DOHH2 (cell line): ENCODE data around the gene ADRA1B.

ENCODE experiments used
- H3F3A ChIP-seq: fragments of 200-600 bp; sonication (generic), shearing (Covaris generic); 2 replicates; pipeline ENCODE4 v1.6.0; 2016; ENCODE audit warnings: antibody characterized with exemption, mild to moderate bottlenecking; ENCODE audit not compliant: control insufficient read depth, insufficient read depth
- H3K27ac ChIP-seq: fragments of 200-600 bp; sonication (generic); 2 replicates; pipeline ENCODE4 v1.5.1; 2014; ENCODE audit warnings: low read depth, mild to moderate bottlenecking, low read length, moderate library complexity
- H3K27me3 ChIP-seq: fragments of 200-600 bp; sonication (generic); 2 replicates; pipeline ENCODE4 v1.6.1; 2014; ENCODE audit warnings: mild to moderate bottlenecking, low read length, mixed read lengths; ENCODE audit not compliant: control insufficient read depth
- H3K36me3 ChIP-seq: fragments of 200-600 bp; sonication (generic); 2 replicates; pipeline ENCODE4 v1.6.1; 2014; ENCODE audit warnings: mild to moderate bottlenecking, low read length, moderate library complexity, mixed read lengths; ENCODE audit not compliant: control insufficient read depth
- H3K4me1 ChIP-seq: fragments of 200-600 bp; sonication (generic); 2 replicates; pipeline ENCODE4 v1.6.1; 2014; ENCODE audit warnings: mild to moderate bottlenecking, low read length, mixed read lengths; ENCODE audit not compliant: control insufficient read depth
- H3K4me2 ChIP-seq: fragments of 200-600 bp; sonication (generic); 2 replicates; pipeline ENCODE4 v1.6.0; 2014; ENCODE audit warnings: mild to moderate bottlenecking, low read length, moderate library complexity
- H3K4me3 ChIP-seq: fragments of 200-600 bp; sonication (generic); 2 replicates; pipeline ENCODE4 v1.5.1; 2014; ENCODE audit warnings: mild to moderate bottlenecking, low read length, mixed read lengths
- H3K79me2 ChIP-seq: fragments of 200-600 bp; sonication (generic); 2 replicates; pipeline ENCODE4 v1.6.1; 2014; ENCODE audit warnings: mild to moderate bottlenecking, low read length, mixed read lengths; ENCODE audit not compliant: control insufficient read depth
- H3K9me2 ChIP-seq: fragments of 200-600 bp; sonication (generic); replicated peaks from 2 replicates; pipeline ENCODE4 v1.6.1; 2014; ENCODE audit warnings: mild to moderate bottlenecking, low read length, mixed read lengths; ENCODE audit not compliant: control insufficient read depth
- H3K9me3 ChIP-seq: fragments of 200-600 bp; sonication (generic); 2 replicates; pipeline ENCODE4 v1.6.1; 2014; ENCODE audit warnings: antibody characterized with exemption, low read length, mixed read lengths; ENCODE audit not compliant: control insufficient read depth, insufficient read depth
- H4K20me1 ChIP-seq: fragments of 200-600 bp; sonication (generic); 2 replicates; pipeline ENCODE4 v1.6.0; 2014; ENCODE audit warnings: low read depth, mild to moderate bottlenecking, antibody characterized with exemption, low read length, moderate library complexity; ENCODE audit not compliant: control insufficient read depth, insufficient read depth
- EZH2phosphoT487 ChIP-seq: fragments of 200-600 bp; sonication (generic); IDR thresholded peaks from 2 replicates; pipeline ENCODE4 v1.6.1; 2017; ENCODE audit warnings: borderline replicate concordance, mild to moderate bottlenecking, antibody characterized with exemption, low read length, moderate library complexity, mixed read lengths
- TF ChIP-seq, protein P1 (sequence below): fragments of 200-600 bp; sonication (generic); IDR thresholded peaks from one replicate; pipeline ENCODE4 v1.5.1; 2014; ENCODE audit warnings: antibody characterized with exemption, mild to moderate bottlenecking, low read depth, low read length; ENCODE audit not compliant: poor library complexity, severe bottlenecking

The ADRA1B gene

DNA sequence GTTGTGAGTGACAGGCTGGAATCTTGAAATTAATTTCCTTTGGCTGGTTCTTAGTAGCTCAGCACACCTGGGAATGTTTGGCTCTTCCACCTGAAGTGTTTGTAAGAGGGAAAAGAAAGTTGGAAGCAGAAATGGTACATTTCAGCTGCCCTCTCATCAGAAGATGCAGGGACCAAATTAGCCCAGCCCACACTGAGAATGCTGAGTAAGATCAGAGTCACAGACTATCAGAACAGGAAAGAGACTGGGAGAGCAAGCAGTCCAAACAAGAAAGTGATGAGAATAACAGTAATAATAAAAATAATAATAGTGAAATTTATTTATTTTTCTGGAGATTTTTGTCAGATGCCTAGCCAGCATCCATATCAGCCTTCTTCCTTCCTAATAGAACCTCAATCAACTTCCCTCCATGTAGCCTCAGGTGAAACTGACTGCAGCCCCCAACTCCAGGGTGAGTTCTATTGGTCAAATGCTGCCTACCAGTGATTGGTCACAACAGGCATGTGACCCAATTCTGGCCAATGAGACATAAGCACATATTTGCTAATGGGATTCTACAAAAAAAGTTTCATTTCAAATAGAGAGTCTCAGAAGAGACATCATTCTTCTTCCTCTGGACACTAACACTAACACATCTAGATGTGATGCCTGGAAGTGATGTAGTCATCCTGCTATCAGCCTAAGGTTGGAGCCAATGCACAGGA, 31.2 kb upstream of the ADRA1B start:
- H3K27me3 ChIP-seq = 0 out of 2 replicates have a peak, but pooled peaks cover 3% of the 10 kb centered on the region
- no peaks in the 10 kb centered on the region for H3K9me3 ChIP-seq
- H3K4me1 ChIP-seq = no peaks in the 10 kb centered on the region
- H3K27ac ChIP-seq = no peak overlapping the region
- H3K4me2 ChIP-seq = no peak overlapping the region
- no peaks in the 10 kb centered on the region for H3F3A ChIP-seq
- no peak overlapping the region for H3K4me3 ChIP-seq
- H4K20me1 ChIP-seq = no peaks in the 10 kb centered on the region
- no peaks in the 10 kb centered on the region for H3K36me3 ChIP-seq
- TF ChIP-seq, protein P1, sequence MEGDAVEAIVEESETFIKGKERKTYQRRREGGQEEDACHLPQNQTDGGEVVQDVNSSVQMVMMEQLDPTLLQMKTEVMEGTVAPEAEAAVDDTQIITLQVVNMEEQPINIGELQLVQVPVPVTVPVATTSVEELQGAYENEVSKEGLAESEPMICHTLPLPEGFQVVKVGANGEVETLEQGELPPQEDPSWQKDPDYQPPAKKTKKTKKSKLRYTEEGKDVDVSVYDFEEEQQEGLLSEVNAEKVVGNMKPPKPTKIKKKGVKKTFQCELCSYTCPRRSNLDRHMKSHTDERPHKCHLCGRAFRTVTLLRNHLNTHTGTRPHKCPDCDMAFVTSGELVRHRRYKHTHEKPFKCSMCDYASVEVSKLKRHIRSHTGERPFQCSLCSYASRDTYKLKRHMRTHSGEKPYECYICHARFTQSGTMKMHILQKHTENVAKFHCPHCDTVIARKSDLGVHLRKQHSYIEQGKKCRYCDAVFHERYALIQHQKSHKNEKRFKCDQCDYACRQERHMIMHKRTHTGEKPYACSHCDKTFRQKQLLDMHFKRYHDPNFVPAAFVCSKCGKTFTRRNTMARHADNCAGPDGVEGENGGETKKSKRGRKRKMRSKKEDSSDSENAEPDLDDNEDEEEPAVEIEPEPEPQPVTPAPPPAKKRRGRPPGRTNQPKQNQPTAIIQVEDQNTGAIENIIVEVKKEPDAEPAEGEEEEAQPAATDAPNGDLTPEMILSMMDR = no peak
- TF ChIP-seq EZH2phosphoT487 = no peak
- no peaks in the 10 kb centered on the region for H3K9me2 ChIP-seq
- no peaks in the 10 kb centered on the region for H3K79me2 ChIP-seq

DNA sequence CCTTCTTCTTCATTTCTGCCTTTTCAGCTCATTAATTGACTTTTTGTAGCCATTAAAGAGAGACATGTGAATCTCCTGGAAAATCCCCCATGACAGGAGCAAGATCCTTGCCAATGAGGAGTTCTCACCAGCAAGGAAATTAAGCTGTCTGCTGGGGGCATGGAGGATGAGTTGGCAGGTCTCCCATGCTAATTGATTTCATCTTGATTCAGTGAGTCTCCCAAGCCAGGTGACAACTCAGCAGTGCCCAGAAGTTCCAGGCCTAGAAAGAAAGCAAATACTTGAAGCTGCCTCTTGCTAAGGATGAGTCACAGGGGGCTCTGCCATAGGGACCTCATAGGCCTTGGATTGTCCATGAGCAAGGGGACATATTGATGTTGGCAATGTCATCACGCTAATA, 30.0 kb upstream of the ADRA1B start:
- no peaks in the 10 kb centered on the region for H3K36me3 ChIP-seq
- no peaks in the 10 kb centered on the region for H3F3A ChIP-seq
- no peak overlapping the region for H3K4me3 ChIP-seq
- no peaks in the 10 kb centered on the region for H3K4me1 ChIP-seq
- H3K9me3 ChIP-seq = no peaks in the 10 kb centered on the region
- H3K27me3 ChIP-seq = 0 out of 2 replicates have a peak, but pooled peaks cover 3% of the 10 kb centered on the region
- TF ChIP-seq EZH2phosphoT487 = no peak
- TF ChIP-seq, protein P1 = no peak
- H3K79me2 ChIP-seq = no peaks in the 10 kb centered on the region
- no peak overlapping the region for H3K4me2 ChIP-seq
- no peaks in the 10 kb centered on the region for H3K9me2 ChIP-seq
- no peaks in the 10 kb centered on the region for H4K20me1 ChIP-seq
- no peak overlapping the region for H3K27ac ChIP-seq

DNA sequence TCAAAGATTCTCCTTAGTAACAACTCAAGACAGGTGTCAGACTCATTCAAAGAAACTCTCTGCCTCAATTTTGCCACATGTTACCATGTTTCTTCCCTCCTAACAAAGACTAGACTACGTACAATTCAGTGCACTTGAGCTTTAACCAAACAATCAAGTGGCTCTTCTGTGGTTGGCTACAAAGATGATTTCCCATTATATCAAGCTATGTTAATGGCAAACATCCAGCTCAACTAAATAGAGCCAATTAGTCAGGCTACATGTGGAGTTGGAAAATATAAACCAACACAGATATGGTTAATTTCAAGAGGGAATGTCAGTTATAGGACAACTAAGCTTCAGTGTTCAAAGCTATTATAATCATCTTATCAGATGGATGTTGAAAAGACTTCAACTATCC, 29.2 kb upstream of the ADRA1B start:
- TF ChIP-seq EZH2phosphoT487 = no peak
- TF ChIP-seq, protein P1 = no peak

More for the DNA sequence above, 29.2 kb upstream of the ADRA1B start:
- H3K9me2 ChIP-seq = no peaks in the 10 kb centered on the region
- no peaks in the 10 kb centered on the region for H3F3A ChIP-seq
- H3K79me2 ChIP-seq = no peaks in the 10 kb centered on the region
- no peak overlapping the region for H3K27ac ChIP-seq
- H3K4me1 ChIP-seq = no peaks in the 10 kb centered on the region
- no peaks in the 10 kb centered on the region for H3K9me3 ChIP-seq
- H4K20me1 ChIP-seq = no peaks in the 10 kb centered on the region
- 0 out of 2 replicates have a peak, but pooled peaks cover 3% of the 10 kb centered on the region for H3K27me3 ChIP-seq
- H3K4me3 ChIP-seq = no peak overlapping the region
- no peaks in the 10 kb centered on the region for H3K36me3 ChIP-seq
- H3K4me2 ChIP-seq = no peak overlapping the region
